GM12891 (cell line): ENCODE measurements around the gene PPFIBP2.

ENCODE experiments used
- PAX5 ChIP-seq: IDR thresholded peaks from 2 replicates; pipeline ENCODE4 v1.6.1; 2011; ENCODE audit warnings: low read length, moderate library complexity, mild to moderate bottlenecking; ENCODE audit not compliant: insufficient read depth, severe bottlenecking
- POLR2A ChIP-seq: IDR thresholded peaks from 2 replicates; pipeline ENCODE4 v1.6.1; 2011; ENCODE audit warnings: low read depth, low read length, control low read depth
- POLR2AphosphoS5 ChIP-seq: IDR thresholded peaks from 2 replicates; pipeline ENCODE4 v1.6.1; 2011; ENCODE audit warnings: low read depth, low read length, control low read depth
- SPI1 ChIP-seq: IDR thresholded peaks from 2 replicates; pipeline ENCODE4 v1.6.1; 2011; ENCODE audit warnings: low read depth, low read length, control low read depth
- TAF1 ChIP-seq: IDR thresholded peaks from 2 replicates; pipeline ENCODE4 v1.6.1; 2011; ENCODE audit warnings: low read depth, low read length, control low read depth

DNA sequence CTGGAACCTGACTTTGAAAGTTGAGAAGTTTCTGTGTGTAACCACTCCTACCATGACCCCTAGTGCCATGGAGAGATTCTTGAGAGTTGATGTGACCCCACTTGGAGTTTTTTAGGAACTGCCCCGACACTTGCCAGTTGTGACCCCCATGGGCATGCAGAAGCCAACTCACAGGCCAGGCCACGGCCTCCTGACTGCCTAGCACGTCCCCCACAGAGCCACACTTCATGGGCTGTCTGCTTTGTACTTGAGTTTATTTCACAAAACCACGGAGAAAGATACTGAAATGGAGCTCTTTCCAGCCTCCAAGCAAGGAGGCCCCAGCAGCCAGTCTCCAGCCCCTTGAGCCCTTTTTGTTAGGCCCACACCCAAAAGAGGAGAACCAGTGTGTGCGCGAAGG, 151.1 kb downstream of the PPFIBP2 start:
- TF ChIP-seq POLR2A = no peak
- no peak for TF ChIP-seq POLR2AphosphoS5
- no peak for TF ChIP-seq TAF1
- TF ChIP-seq SPI1 = no peak
- TF ChIP-seq PAX5 = no peak
